ENCODE results near the gene EZR. TPM values are rescaled to one million over a fixed set of nuclear protein-coding genes. Genes with fewer than 3 reads are reported as not detected.
"Not testable (repeated sequence)": the region's sequence is repeated elsewhere in the genome, so short reads cannot be mapped to it uniquely, and the experiment has no call there.

EZR gene
- total RNA-seq, 1 donor from 2014 or later: 21.4 TPM

GRCh38 chr6:158832026-158832425 lies 12.9 kb upstream of the EZR start:
- Histone ChIP-seq H3K27me3 (ENCODE audit: control insufficient read depth in 3 of 3, insufficient read depth in 3 of 3, low read length in 3 of 3) (peaks cover 0 to 3% (median 0%) of the 10 kb centered on the region in 3 donors), H3K4me3 (ENCODE audit: low read length in 3 of 3) (no peak overlapping the region), H3K9me3 (ENCODE audit: control insufficient read depth in 3 of 3, low read length in 3 of 3) (no peaks in the 10 kb centered on the region), H3K36me3 (ENCODE audit: control insufficient read depth in 3 of 3, insufficient read depth in 3 of 3, low read length in 3 of 3) (no peaks in the 10 kb centered on the region), H3K4me1 (ENCODE audit: control insufficient read depth in 3 of 3, insufficient read depth in 3 of 3, low read length in 3 of 3) (no peaks in the 10 kb centered on the region), H3K9ac (ENCODE audit: low read depth in 1 of 3, low read length in 3 of 3) (no peak overlapping the region), H3K27ac (ENCODE audit: low read depth, low read length) (no peak overlapping the region)

- H3K27ac ChIP-seq (ENCODE audit: low read depth, low read length): no peak overlapping the region
- H3K9me3 ChIP-seq (ENCODE audit: control insufficient read depth in 3 of 3, low read length in 3 of 3): no peaks in the 10 kb centered on the region
- no peak overlapping the region for H3K9ac ChIP-seq (ENCODE audit: low read depth in 1 of 3, low read length in 3 of 3)
- H3K4me1 ChIP-seq (ENCODE audit: control insufficient read depth in 3 of 3, insufficient read depth in 3 of 3, low read length in 3 of 3): no peaks in the 10 kb centered on the region
- H3K27me3 ChIP-seq (ENCODE audit: control insufficient read depth in 3 of 3, insufficient read depth in 3 of 3, low read length in 3 of 3): peaks cover 0 to 3% (median 0%) of the 10 kb centered on the region in 3 donors
- no peaks in the 10 kb centered on the region for H3K36me3 ChIP-seq (ENCODE audit: control insufficient read depth in 3 of 3, insufficient read depth in 3 of 3, low read length in 3 of 3)
- H3K4me3 ChIP-seq (ENCODE audit: low read length in 3 of 3): no peak overlapping the region
Observed at GRCh38 chr6:158831571-158831970, 12.4 kb upstream of the EZR start.

- Histone ChIP-seq H3K4me3 (ENCODE audit: low read length in 3 of 3) (no peak overlapping the region), H3K27ac (ENCODE audit: low read depth, low read length) (no peak overlapping the region), H3K27me3 (ENCODE audit: control insufficient read depth in 3 of 3, insufficient read depth in 3 of 3, low read length in 3 of 3) (peaks cover 0 to 3% (median 0%) of the 10 kb centered on the region in 3 donors), H3K4me1 (ENCODE audit: control insufficient read depth in 3 of 3, insufficient read depth in 3 of 3, low read length in 3 of 3) (peaks cover 0 to 4% (median 2%) of the 10 kb centered on the region in 3 donors), H3K9me3 (ENCODE audit: control insufficient read depth in 3 of 3, low read length in 3 of 3) (no peaks in the 10 kb centered on the region), H3K36me3 (ENCODE audit: control insufficient read depth in 3 of 3, insufficient read depth in 3 of 3, low read length in 3 of 3) (no peaks in the 10 kb centered on the region), H3K9ac (ENCODE audit: low read depth in 1 of 3, low read length in 3 of 3) (no peak overlapping the region)
Observed at GRCh38 chr6:158830736-158831135, 11.6 kb upstream of the EZR start.

- Histone ChIP-seq H3K36me3 (ENCODE audit: control insufficient read depth in 3 of 3, insufficient read depth in 3 of 3, low read length in 3 of 3) (no peaks in the 10 kb centered on the region), H3K4me3 (ENCODE audit: low read length in 3 of 3) (no peak overlapping the region), H3K4me1 (ENCODE audit: control insufficient read depth in 3 of 3, insufficient read depth in 3 of 3, low read length in 3 of 3) (peaks cover 0 to 4% (median 2%) of the 10 kb centered on the region in 3 donors), H3K27ac (ENCODE audit: low read depth, low read length) (no peak overlapping the region), H3K27me3 (ENCODE audit: control insufficient read depth in 3 of 3, insufficient read depth in 3 of 3, low read length in 3 of 3) (no peaks in the 10 kb centered on the region), H3K9me3 (ENCODE audit: control insufficient read depth in 3 of 3, low read length in 3 of 3) (no peaks in the 10 kb centered on the region), H3K9ac (ENCODE audit: low read depth in 1 of 3, low read length in 3 of 3) (no peak overlapping the region)
Observed at GRCh38 chr6:158828807-158829206, 9.6 kb upstream of the EZR start.

- no peak overlapping the region for H3K9ac ChIP-seq (ENCODE audit: low read depth in 1 of 3, low read length in 3 of 3)
- H3K27me3 ChIP-seq (ENCODE audit: control insufficient read depth in 3 of 3, insufficient read depth in 3 of 3, low read length in 3 of 3): no peaks in the 10 kb centered on the region
- peaks cover 0 to 4% (median 2%) of the 10 kb centered on the region in 3 donors for H3K4me1 ChIP-seq (ENCODE audit: control insufficient read depth in 3 of 3, insufficient read depth in 3 of 3, low read length in 3 of 3)
- no peaks in the 10 kb centered on the region for H3K9me3 ChIP-seq (ENCODE audit: control insufficient read depth in 3 of 3, low read length in 3 of 3)
- H3K27ac ChIP-seq (ENCODE audit: low read depth, low read length): no peak overlapping the region
- no peak overlapping the region for H3K4me3 ChIP-seq (ENCODE audit: low read length in 3 of 3)
- no peaks in the 10 kb centered on the region for H3K36me3 ChIP-seq (ENCODE audit: control insufficient read depth in 3 of 3, insufficient read depth in 3 of 3, low read length in 3 of 3)
Observed at GRCh38 chr6:158826819-158827501, 7.8 kb upstream of the EZR start.

GRCh38 chr6:158825951-158826306 lies 6.8 kb upstream of the EZR start:
- H3K9ac ChIP-seq (ENCODE audit: low read depth in 1 of 3, low read length in 3 of 3): no peak overlapping the region
- no peaks in the 10 kb centered on the region for H3K9me3 ChIP-seq (ENCODE audit: control insufficient read depth in 3 of 3, low read length in 3 of 3)
- no peaks in the 10 kb centered on the region for H3K27me3 ChIP-seq (ENCODE audit: control insufficient read depth in 3 of 3, insufficient read depth in 3 of 3, low read length in 3 of 3)
- no peak overlapping the region for H3K4me3 ChIP-seq (ENCODE audit: low read length in 3 of 3)
- no peaks in the 10 kb centered on the region for H3K36me3 ChIP-seq (ENCODE audit: control insufficient read depth in 3 of 3, insufficient read depth in 3 of 3, low read length in 3 of 3)
- no peak overlapping the region for H3K27ac ChIP-seq (ENCODE audit: low read depth, low read length)
- H3K4me1 ChIP-seq (ENCODE audit: control insufficient read depth in 3 of 3, insufficient read depth in 3 of 3, low read length in 3 of 3): peaks cover 0 to 4% (median 2%) of the 10 kb centered on the region in 3 donors

- no peaks in the 10 kb centered on the region for H3K27me3 ChIP-seq (ENCODE audit: control insufficient read depth in 3 of 3, insufficient read depth in 3 of 3, low read length in 3 of 3)
- H3K9ac ChIP-seq (ENCODE audit: low read depth in 1 of 3, low read length in 3 of 3): no peak overlapping the region
- no peaks in the 10 kb centered on the region for H3K9me3 ChIP-seq (ENCODE audit: control insufficient read depth in 3 of 3, low read length in 3 of 3)
- H3K4me1 ChIP-seq (ENCODE audit: control insufficient read depth in 3 of 3, insufficient read depth in 3 of 3, low read length in 3 of 3): peaks cover 0 to 4% (median 2%) of the 10 kb centered on the region in 3 donors
- no peaks in the 10 kb centered on the region for H3K36me3 ChIP-seq (ENCODE audit: control insufficient read depth in 3 of 3, insufficient read depth in 3 of 3, low read length in 3 of 3)
- H3K27ac ChIP-seq (ENCODE audit: low read depth, low read length): no peak overlapping the region
- no peak overlapping the region for H3K4me3 ChIP-seq (ENCODE audit: low read length in 3 of 3)
Observed at GRCh38 chr6:158825038-158825950, 6.1 kb upstream of the EZR start.

- not testable (repeated sequence) for H3K4me3 ChIP-seq (ENCODE audit: low read length in 3 of 3); H3K36me3 ChIP-seq (ENCODE audit: control insufficient read depth in 3 of 3, insufficient read depth in 3 of 3, low read length in 3 of 3); H3K9ac ChIP-seq (ENCODE audit: low read depth in 1 of 3, low read length in 3 of 3); H3K9me3 ChIP-seq (ENCODE audit: control insufficient read depth in 3 of 3, low read length in 3 of 3); H3K27ac ChIP-seq (ENCODE audit: low read depth, low read length); H3K4me1 ChIP-seq (ENCODE audit: control insufficient read depth in 3 of 3, insufficient read depth in 3 of 3, low read length in 3 of 3); H3K27me3 ChIP-seq (ENCODE audit: control insufficient read depth in 3 of 3, insufficient read depth in 3 of 3, low read length in 3 of 3)
Observed at GRCh38 chr6:158823616-158824015, 4.4 kb upstream of the EZR start.

- Histone ChIP-seq H3K4me1 (ENCODE audit: control insufficient read depth in 3 of 3, insufficient read depth in 3 of 3, low read length in 3 of 3) (peaks cover 12 to 18% (median 15%) of the 10 kb centered on the region in 3 donors), H3K27ac (ENCODE audit: low read depth, low read length) (no peak overlapping the region), H3K4me3 (ENCODE audit: low read length in 3 of 3) (no peak overlapping the region), H3K9me3 (ENCODE audit: control insufficient read depth in 3 of 3, low read length in 3 of 3) (no peaks in the 10 kb centered on the region), H3K27me3 (ENCODE audit: control insufficient read depth in 3 of 3, insufficient read depth in 3 of 3, low read length in 3 of 3) (no peaks in the 10 kb centered on the region), H3K9ac (ENCODE audit: low read depth in 1 of 3, low read length in 3 of 3) (no peak overlapping the region), H3K36me3 (ENCODE audit: control insufficient read depth in 3 of 3, insufficient read depth in 3 of 3, low read length in 3 of 3) (no peaks in the 10 kb centered on the region)
Observed at GRCh38 chr6:158819977-158820622, 932 bp upstream of the EZR start.

Measured in skeletal muscle tissue (tissue), 4 donors.